GM18867 (cell line): ENCODE measurements around the gene PPP1R13B.

Source experiments
- ATAC-seq: cut with Tn5 transposase; IDR thresholded peaks from one replicate; pipeline ENCODE4 v1.9.1; 2021; ENCODE audit warnings: mild to moderate bottlenecking, moderate library complexity; ENCODE audit not compliant: unreplicated experiment

The PPP1R13B gene

GRCh38 chr14:103702497-103703432, 144.6 kb downstream of the PPP1R13B start:
- ATAC-seq: no peak

- ATAC-seq: no peak
Observed at GRCh38 chr14:103702095-103702494, 145.3 kb downstream of the PPP1R13B start.

GRCh38 chr14:103700753-103701490, 146.5 kb downstream of the PPP1R13B start:
- ATAC-seq: no peak

- no peak for ATAC-seq
Observed at GRCh38 chr14:103699901-103700752, 147.2 kb downstream of the PPP1R13B start.

- no peak for ATAC-seq
Observed at GRCh38 chr14:103699261-103699661, 148.1 kb downstream of the PPP1R13B start.

GRCh38 chr14:103698380-103699260, 148.8 kb downstream of the PPP1R13B start:
- no peak for ATAC-seq

GRCh38 chr14:103697603-103698379, 149.6 kb downstream of the PPP1R13B start:
- ATAC-seq: no peak

- ATAC-seq: no peak
Observed at GRCh38 chr14:103697206-103697602, 150.2 kb downstream of the PPP1R13B start.

GRCh38 chr14:103696466-103697071, 150.8 kb downstream of the PPP1R13B start:
- no peak for ATAC-seq

- ATAC-seq: no peak
Observed at GRCh38 chr14:103696070-103696402, 151.3 kb downstream of the PPP1R13B start.

GRCh38 chr14:103695296-103696069, 151.9 kb downstream of the PPP1R13B start:
- ATAC-seq: no peak

GRCh38 chr14:103694572-103695026, 152.8 kb downstream of the PPP1R13B start:
- ATAC-seq: no peak

- no peak for ATAC-seq
Observed at GRCh38 chr14:103693515-103693914, 153.9 kb downstream of the PPP1R13B start.

- ATAC-seq: no peak
Observed at GRCh38 chr14:103692871-103693270, 154.5 kb downstream of the PPP1R13B start.

- peak; percentile 6 for ATAC-seq
Observed at GRCh38 chr14:103692159-103692558, 155.2 kb downstream of the PPP1R13B start.

- peak; percentile 52 for ATAC-seq
Observed at GRCh38 chr14:103691655-103692054, 155.7 kb downstream of the PPP1R13B start.

GRCh38 chr14:103690332-103690731, 157.0 kb downstream of the PPP1R13B start:
- no peak for ATAC-seq
